Tibial nerve (tissue), 4 donors: Measurements from ENCODE around the gene LRRC40.

Experiments
- EP300 ChIP-seq, 2 donors: sonication (generic); formaldehyde crosslinking; IDR thresholded peaks; one replicate each; pipeline ENCODE4 v1.6.1; 2017; ENCODE audit warnings: antibody characterized with exemption in 2 of 2, mild to moderate bottlenecking in 1 of 2
- POLR2A ChIP-seq, 2 donors: fragments of 450-650 bp; IDR thresholded peaks; one replicate each; pipeline ENCODE4 v1.6.1; 2017; ENCODE audit warnings: antibody characterized with exemption in 2 of 2, mild to moderate bottlenecking in 2 of 2, moderate library complexity in 2 of 2
- TF ChIP-seq, protein P1 (sequence below), 5 experiments: fragments of 200-600 bp in 3 of 5; fragments of 450-650 bp in 2 of 5; sonication (generic) in 3 of 5; IDR thresholded peaks; one replicate each; pipeline ENCODE4 v1.5.1; 2016 to 2019; ENCODE audit warnings: antibody characterized with exemption in 5 of 5, mild to moderate bottlenecking in 3 of 5, moderate library complexity in 2 of 5

DNA sequence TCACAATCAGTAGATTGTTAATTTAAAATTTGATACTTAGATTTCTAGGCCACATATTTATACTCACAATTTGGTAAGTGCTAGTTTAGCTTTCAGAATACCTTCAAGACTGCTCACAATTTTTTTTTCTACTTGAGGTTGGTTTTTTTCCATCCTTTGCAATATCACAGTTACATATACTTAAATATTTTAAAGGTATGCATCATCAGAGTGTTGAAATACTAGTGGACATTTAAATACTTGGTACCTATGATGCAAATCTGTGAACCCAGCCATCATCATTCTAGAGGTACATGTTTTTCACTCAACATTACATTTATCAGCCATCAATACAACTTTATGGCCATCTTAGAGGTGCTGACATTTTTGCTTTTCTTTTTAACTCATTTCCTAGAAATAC is 6.2 kb upstream of the LRRC40 start:
- TF ChIP-seq, protein P1, sequence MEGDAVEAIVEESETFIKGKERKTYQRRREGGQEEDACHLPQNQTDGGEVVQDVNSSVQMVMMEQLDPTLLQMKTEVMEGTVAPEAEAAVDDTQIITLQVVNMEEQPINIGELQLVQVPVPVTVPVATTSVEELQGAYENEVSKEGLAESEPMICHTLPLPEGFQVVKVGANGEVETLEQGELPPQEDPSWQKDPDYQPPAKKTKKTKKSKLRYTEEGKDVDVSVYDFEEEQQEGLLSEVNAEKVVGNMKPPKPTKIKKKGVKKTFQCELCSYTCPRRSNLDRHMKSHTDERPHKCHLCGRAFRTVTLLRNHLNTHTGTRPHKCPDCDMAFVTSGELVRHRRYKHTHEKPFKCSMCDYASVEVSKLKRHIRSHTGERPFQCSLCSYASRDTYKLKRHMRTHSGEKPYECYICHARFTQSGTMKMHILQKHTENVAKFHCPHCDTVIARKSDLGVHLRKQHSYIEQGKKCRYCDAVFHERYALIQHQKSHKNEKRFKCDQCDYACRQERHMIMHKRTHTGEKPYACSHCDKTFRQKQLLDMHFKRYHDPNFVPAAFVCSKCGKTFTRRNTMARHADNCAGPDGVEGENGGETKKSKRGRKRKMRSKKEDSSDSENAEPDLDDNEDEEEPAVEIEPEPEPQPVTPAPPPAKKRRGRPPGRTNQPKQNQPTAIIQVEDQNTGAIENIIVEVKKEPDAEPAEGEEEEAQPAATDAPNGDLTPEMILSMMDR (IDR thresholded peaks at IDR 0.05), result no peak
- TF ChIP-seq EP300 (IDR thresholded peaks at IDR 0.05), result no peak
- TF ChIP-seq POLR2A (IDR thresholded peaks at IDR 0.05), result no peak
